ENCODE data around the gene HOXA4.

Gene HOXA4

GRCh38 chr7:27146491-27147198, 16.1 kb upstream of the HOXA4 start:
- no peak for DNase-seq

GRCh38 chr7:27145914-27146412, 15.4 kb upstream of the HOXA4 start:
- DNase-seq = no peak

GRCh38 chr7:27145165-27145913, 14.8 kb upstream of the HOXA4 start:
- DNase-seq = no peak

DNA sequence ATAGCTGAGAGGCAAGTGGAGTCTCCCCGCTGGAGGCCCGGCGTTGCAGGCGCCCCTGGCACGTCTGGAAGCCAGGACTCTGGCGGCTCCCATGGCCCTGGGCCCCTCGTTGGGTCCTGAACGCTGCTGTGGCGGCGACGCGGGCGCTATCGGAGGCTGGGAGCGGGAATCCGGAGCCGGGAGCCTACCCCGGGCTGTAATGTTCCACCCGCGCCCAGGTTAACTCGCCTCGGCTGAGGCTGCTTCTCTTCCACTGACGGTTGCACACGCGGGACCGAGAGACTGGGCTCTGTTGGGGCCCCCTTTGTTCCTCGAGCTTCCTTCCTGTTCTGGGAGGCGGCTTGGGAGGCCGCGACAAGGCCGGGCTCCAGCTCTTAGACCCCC, 14.2 kb upstream of the HOXA4 start:
- no peak for DNase-seq

DNA sequence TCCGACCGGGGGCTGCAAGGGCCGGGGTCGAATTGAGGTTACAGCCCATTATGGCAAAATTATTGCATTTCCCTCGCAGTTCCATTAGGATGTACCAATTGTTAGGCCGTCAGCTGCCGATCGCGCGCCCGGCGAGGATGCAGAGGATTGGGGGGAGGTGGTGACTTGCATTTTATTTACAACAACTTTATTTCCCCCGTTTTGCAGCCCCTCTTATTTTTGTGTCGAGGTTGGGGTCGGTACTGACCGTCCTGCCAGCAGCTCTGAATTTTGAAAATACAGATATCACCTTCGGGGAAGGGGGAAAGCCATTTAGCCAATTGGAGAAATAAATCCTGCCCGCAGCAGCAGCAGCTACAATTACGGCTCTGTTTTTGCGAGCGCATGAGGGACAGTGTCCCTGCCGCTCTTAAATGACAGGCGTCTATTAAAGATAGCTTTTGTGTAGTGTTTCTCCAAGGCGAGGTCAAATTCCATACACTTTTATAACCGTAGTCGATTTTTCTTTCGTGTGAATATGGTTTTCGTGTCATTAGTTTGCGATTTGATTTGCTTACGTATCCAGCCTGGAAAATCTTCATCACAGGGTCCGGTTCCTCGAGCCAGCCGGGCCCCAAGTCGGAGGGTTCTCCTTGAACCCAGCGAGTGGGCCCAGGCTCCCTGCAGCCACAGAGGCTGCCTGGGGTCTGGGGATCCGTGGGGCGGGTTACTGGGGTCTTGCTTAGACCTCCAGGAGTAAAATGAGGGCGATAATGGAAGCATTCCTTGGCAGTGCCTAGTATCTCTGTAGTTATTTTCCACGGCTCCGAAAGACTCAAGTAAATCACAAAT, 13.6 kb upstream of the HOXA4 start:
- no peak for DNase-seq

DNA sequence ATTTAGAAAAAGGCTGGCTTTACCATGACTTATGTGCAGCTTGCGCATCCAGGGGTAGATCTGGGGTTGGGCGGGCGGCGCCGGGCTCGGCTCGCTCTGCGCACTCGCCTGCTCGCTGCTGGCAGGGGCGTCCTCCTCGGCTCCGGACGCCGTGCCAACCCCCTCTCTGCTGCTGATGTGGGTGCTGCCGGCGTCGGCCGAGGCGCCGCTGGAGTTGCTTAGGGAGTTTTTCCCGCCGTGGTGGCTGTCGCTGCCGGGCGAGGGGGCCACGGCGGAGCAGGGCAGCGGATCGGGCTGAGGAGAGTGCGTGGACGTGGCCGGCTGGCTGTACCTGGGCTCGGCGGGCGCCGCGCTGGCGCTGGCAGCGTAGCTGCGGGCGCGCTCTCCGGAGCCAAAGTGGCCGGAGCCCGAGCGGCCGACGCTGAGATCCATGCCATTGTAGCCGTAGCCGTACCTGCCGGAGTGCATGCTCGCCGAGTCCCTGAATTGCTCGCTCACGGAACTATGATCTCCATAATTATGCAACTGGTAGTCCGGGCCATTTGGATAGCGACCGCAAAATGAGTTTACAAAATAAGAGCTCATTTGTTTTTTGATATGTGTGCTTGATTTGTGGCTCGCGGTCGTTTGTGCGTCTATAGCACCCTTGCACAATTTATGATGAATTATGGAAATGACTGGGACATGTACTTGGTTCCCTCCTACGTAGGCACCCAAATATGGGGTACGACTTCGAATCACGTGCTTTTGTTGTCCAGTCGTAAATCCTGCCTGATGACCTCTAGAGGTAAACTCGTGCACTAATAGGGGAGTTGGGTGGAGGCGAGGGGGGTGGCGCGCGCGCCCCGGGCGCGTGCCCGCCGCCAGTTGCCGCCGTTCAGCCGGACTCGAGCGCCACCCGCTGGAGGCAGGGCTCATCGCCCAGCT, 12.7 kb upstream of the HOXA4 start, which contains the start of gene HOXA5:
Gene HOXA5, minus strand, starts transcription at position 659 of the 927 bp plus-strand sequence. Its CDS starts 74 bp downstream, at position 585.
- no peak for DNase-seq

GRCh38 chr7:27142580-27143022, 12.0 kb upstream of the HOXA4 start:
- DNase-seq = no peak

- DNase-seq = no peak
Measured at GRCh38 chr7:27141923-27142579, 11.5 kb upstream of the HOXA4 start.

GRCh38 chr7:27141137-27141922, 10.8 kb upstream of the HOXA4 start:
- no peak for DNase-seq

- no peak for DNase-seq
Measured at GRCh38 chr7:27140126-27140857, 9.7 kb upstream of the HOXA4 start.

DNA sequence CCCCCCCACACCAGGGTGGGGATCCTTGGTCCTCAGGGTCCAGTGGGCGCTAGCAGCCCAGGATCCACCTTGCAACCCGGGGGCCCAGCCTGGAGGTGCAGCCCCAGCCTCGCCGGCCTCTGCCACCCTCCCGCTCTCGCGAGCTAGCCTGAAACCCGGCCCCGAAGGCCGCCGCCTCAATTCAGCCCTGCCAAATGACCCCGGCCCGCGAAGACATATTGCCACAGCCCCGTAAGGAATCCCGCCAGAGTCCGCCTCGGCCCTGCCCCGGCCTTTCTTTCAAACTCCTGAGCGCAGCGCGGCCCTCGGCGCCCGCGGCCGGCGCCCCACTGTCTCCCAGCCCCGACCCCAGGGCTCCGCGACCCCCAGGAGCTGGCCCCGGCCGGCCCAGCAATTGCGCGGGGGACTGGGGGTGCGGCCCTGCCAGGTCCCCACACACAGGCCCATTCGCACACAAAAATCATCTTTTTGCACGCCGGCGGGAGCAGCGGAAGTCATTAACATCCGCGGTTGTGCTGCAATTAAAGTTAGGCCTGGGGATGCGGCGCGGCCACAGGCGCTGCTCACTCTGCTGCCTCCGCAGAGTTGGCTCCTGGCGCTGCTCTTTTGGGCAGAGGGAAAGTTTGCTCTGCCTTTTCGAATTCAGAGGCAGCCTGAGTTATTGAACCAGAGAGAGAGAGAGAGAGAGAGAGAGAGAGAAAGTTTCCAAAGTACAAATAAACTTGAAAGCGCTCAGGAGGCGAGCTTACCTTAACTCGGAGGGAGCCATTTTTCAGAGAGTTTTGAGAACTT, 9.0 kb upstream of the HOXA4 start:
- no peak for DNase-seq

GRCh38 chr7:27138985-27139333, 8.4 kb upstream of the HOXA4 start:
- DNase-seq = no peak

DNA sequence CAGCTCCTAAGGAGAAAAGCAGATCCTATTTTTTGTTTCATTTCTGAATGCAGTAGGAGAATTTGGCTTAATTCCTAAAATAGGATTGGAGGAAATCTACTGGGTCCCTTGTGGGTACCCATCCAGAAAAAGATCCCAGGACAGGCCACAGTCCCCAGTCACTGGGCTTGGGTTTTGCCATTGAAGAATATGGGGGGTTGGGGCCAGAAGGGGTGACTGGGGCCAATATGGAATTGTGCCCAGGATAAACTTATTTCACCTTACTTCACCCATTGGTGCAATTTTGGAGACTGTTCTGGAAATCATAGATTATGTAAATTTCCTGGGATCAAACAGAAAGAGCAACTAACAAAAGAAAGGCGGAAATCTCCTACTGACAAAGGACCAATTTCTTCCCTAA, 7.9 kb upstream of the HOXA4 start:
- DNase-seq = no peak

DNA sequence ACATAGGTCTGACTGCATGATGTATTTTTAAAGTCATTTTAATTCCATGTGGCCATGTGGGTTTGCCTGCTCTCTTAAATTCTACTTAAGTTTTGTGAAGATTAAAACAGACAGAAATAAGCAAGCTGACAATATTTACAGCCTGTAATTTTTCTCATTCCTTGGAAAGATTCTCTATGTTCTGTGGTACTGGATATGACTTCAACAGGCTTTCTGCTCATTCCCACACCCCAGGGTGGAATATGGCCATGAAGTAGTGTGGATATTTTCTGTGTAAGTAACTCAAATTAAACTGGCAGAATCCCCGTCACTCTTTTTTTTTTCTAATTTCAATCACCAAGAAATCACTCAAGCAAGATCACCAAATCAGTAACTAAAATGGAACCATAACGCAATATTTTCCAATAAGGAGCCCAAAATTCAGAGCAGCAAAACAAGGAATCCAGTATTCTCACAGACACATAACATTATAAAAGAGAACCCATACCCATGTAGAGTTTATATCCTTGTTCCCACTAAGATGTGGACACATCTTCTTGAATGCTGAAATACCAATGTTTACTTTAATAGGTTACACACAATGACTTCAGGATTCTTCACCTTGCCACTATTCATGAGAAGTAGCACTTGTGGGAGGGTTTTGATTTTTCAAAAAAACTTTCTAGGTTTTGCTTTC, 7.2 kb upstream of the HOXA4 start:
- no peak for DNase-seq

DNA sequence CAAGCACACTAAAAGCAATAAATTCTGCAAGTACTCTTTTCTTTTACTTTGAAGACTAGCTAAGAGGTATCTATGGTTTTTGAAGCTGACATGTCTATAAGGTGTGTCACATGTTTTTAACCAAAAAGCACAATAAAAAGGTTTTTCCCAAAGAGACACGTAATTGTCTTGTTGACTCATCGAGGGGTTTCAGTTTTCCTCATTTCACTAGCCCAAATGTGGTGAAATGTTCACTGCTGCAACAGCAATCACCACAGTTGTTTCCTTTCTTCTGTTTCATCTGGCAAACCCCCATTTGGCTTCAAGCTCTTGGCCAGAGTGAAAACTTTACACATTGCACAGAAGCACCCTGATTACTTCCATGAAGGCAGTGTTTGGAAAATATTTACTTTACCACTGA, 3.8 kb upstream of the HOXA4 start:
- DNase-seq = no peak

DNA sequence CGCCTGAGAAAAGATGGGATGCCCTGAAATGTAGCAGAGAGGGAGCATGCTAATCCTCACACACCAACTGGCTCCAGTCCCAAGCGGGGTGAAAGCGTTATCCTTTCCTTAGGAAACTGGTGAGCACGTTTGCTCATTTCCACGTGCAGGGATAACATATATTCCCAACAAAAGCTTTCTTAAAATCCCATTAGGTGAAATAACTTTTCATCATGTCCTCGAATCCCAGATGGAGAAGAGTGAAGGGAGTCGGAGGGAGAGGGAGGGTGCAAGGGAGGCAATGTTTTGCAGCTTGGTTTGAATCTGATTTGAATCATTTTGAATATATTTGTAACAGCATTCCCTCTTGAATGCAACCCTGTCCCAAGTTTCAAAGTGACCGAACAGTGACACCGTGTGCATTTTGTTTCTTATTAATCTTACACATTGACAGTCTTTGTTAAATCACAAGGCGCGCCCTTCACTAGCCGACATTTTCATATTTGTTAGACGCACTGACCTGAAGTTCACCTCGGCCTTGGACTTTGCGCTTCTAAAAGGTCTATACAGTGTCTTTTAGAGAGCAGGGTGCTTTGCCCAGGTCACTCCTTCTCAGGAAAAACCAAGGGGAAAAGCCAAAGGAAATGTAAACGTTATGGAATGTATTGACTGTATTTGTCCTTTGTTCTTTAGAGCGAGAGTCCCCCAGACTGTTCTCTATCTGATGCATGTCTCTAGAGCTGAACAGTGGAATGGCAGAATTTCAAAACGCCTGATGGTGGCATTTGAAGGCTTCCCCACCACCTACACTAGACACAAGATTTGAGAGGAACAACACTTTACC, 3.1 kb upstream of the HOXA4 start:
- DNase-seq = no peak

GRCh38 chr7:27132978-27133377, 2.4 kb upstream of the HOXA4 start:
- no peak for DNase-seq

DNA sequence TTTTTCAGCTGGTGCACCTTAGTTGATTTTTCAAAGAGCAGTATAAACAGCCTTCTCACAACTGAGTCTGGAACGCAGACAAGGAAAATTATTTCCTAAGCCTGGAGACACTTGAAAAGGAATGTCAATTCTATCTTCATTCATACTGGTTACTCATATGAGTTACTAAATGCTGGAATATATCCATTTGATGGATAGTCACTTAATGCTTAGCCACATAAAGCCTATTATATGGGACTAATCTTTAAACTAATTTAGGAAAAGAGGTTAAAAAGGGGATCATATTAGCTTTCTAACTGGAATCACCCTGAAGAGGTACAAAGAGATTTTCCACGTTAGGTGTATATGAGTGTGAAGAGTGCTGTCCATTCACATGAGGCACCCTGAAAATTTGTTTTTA, 1.7 kb upstream of the HOXA4 start:
- DNase-seq = no peak

All from stimulated activated CD4-positive, alpha-beta T cell treated with anti-CD3 and anti-CD28 coated beads, Interleukin-2, amount 100 ng/mL, for 48 hours (primary cell).